ENCODE measurements around the gene ODAD2. TPM values are rescaled to one million over a fixed set of nuclear protein-coding genes. Genes with fewer than 3 reads are reported as not detected.

The ODAD2 gene
- total RNA-seq, 1 experiment from 2014 or later, result not detected

DNA sequence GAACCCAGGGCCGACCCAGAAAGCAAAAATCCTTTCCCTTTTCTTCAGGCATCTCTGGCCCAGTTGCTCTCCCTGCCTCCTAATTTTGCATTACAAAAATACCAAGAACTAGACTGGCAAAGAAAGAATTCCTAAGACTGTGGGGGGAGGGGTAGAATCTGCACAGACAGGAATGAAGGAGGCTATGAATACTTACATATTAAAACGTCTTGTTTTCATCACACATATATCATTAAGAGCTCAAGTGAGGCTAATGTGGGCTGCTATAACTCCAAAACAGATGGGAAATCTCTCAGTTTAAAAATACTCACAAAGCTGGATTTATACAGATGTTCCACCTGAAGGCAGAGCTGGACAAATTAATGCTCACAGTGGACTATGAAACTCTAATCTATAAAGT is 224.0 kb downstream of the ODAD2 start:
- H2AFZ ChIP-seq, result no peak overlapping the region
- intact Hi-C loops (cut with micrococcal nuclease; ENCODE audit: unreplicated experiment), result no loop called here
- no peaks in the 10 kb centered on the region for H3K79me2 ChIP-seq (ENCODE audit: low read depth)
- no peaks in the 10 kb centered on the region for H3K9me2 ChIP-seq (ENCODE audit: insufficient read depth)
- no peak overlapping the region for H3K4me2 ChIP-seq
- no peaks in the 10 kb centered on the region for H3K9me3 ChIP-seq (ENCODE audit: insufficient read depth, low read depth)
- ChIA-PET POLR2A (ENCODE audit: unreplicated experiment) (no interaction called here), CTCF (no interaction called here)
- no peaks in the 10 kb centered on the region for H3F3A ChIP-seq (ENCODE audit: insufficient read depth, low read depth)
- H3K4me1 ChIP-seq (replicated peaks; ENCODE audit: insufficient read depth), result no peaks in the 10 kb centered on the region
- no peak for DNase-seq
- BruUV-seq (replicated peaks), result no TSS peak
- no peaks in the 10 kb centered on the region for H3K36me3 ChIP-seq (ENCODE audit: low read depth)
- H4K20me1 ChIP-seq (ENCODE audit: insufficient read depth), result no peaks in the 10 kb centered on the region
- H3K4me3 ChIP-seq, result no peak overlapping the region
- no peak for TF ChIP-seq CTCF (conservative IDR thresholded peaks at IDR 0.05)
- TF ChIP-seq EZH2 (IDR thresholded peaks at IDR 0.05; ENCODE audit: low read depth), result no peak
- H3K27me3 ChIP-seq (ENCODE audit: insufficient read depth, low read depth), result no peaks in the 10 kb centered on the region
- no peak overlapping the region for H3K27ac ChIP-seq

DNA sequence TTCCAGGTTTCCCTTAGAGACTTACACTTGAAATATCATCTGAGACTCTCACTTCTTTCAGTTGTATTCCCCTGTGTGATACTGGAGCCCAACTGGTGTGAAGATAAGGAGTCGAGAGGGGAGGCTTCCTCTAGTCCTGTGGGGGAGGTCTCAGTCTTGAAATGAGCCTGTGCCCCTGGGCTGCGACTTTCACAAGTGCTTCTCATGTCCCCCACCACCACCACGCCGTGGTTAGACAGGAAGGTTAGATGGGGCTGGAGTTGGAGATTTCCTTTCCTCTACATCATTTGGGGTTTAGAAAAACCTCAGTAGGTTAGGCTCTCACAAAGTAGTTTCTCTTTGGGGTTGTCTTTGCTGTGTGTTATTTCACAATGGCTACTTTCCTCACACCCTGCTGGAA is 227.6 kb downstream of the ODAD2 start:
- no peaks in the 10 kb centered on the region for H3K4me1 ChIP-seq (replicated peaks; ENCODE audit: insufficient read depth)
- CTCF ChIA-PET, result no interaction called here
- H3K79me2 ChIP-seq (ENCODE audit: low read depth), result no peaks in the 10 kb centered on the region
- no peaks in the 10 kb centered on the region for H3K9me2 ChIP-seq (ENCODE audit: insufficient read depth)
- H3K27me3 ChIP-seq (ENCODE audit: insufficient read depth, low read depth), result no peaks in the 10 kb centered on the region
- H3K4me2 ChIP-seq, result no peak overlapping the region
- H2AFZ ChIP-seq, result no peak overlapping the region
- H3K36me3 ChIP-seq (ENCODE audit: low read depth), result no peaks in the 10 kb centered on the region
- TF ChIP-seq CTCF (conservative IDR thresholded peaks at IDR 0.05) (no peak), EZH2 (IDR thresholded peaks at IDR 0.05; ENCODE audit: low read depth) (no peak)
- H3K9me3 ChIP-seq (ENCODE audit: insufficient read depth, low read depth), result no peaks in the 10 kb centered on the region
- POLR2A ChIA-PET (ENCODE audit: unreplicated experiment), result no interaction called here
- H3K4me3 ChIP-seq, result no peak overlapping the region
- H3F3A ChIP-seq (ENCODE audit: insufficient read depth, low read depth), result no peaks in the 10 kb centered on the region
- intact Hi-C loops (cut with micrococcal nuclease; ENCODE audit: unreplicated experiment), result no loop called here
- H3K27ac ChIP-seq, result no peak overlapping the region
- H4K20me1 ChIP-seq (ENCODE audit: insufficient read depth), result no peaks in the 10 kb centered on the region
- no TSS peak for BruUV-seq (replicated peaks)
- no peak for DNase-seq

GRCh38 chr10:27770181-27770580 is 228.7 kb downstream of the ODAD2 start:
- POLR2A ChIA-PET (ENCODE audit: unreplicated experiment), result no interaction called here
- H3K79me2 ChIP-seq (ENCODE audit: low read depth), result no peaks in the 10 kb centered on the region
- no peak overlapping the region for H3K4me3 ChIP-seq
- no peaks in the 10 kb centered on the region for H3K9me2 ChIP-seq (ENCODE audit: insufficient read depth)
- H3F3A ChIP-seq (ENCODE audit: insufficient read depth, low read depth), result no peaks in the 10 kb centered on the region
- no peaks in the 10 kb centered on the region for H4K20me1 ChIP-seq (ENCODE audit: insufficient read depth)
- no peaks in the 10 kb centered on the region for H3K27me3 ChIP-seq (ENCODE audit: insufficient read depth, low read depth)
- CTCF ChIA-PET, result no interaction called here
- no peak overlapping the region for H2AFZ ChIP-seq
- TF ChIP-seq EZH2 (IDR thresholded peaks at IDR 0.05; ENCODE audit: low read depth) (no peak), CTCF (conservative IDR thresholded peaks at IDR 0.05) (no peak)
- H3K4me1 ChIP-seq (replicated peaks; ENCODE audit: insufficient read depth), result no peaks in the 10 kb centered on the region
- no peak overlapping the region for H3K27ac ChIP-seq
- no peak overlapping the region for H3K4me2 ChIP-seq
- BruUV-seq (replicated peaks), result no TSS peak
- no peak for DNase-seq
- H3K36me3 ChIP-seq (ENCODE audit: low read depth), result no peaks in the 10 kb centered on the region
- intact Hi-C loops (cut with micrococcal nuclease; ENCODE audit: unreplicated experiment), result no loop called here
- H3K9me3 ChIP-seq (ENCODE audit: insufficient read depth, low read depth), result no peaks in the 10 kb centered on the region
